DOHH2 (cell line): ENCODE results near the gene IQGAP3.

Experiments used
- H3F3A ChIP-seq: fragments of 200-600 bp; sonication (generic), shearing (Covaris generic); 2 replicates; pipeline ENCODE4 v1.6.0; 2016; ENCODE audit warnings: antibody characterized with exemption, mild to moderate bottlenecking; ENCODE audit not compliant: control insufficient read depth, insufficient read depth
- H3K27ac ChIP-seq: fragments of 200-600 bp; sonication (generic); 2 replicates; pipeline ENCODE4 v1.5.1; 2014; ENCODE audit warnings: low read depth, mild to moderate bottlenecking, low read length, moderate library complexity
- H3K27me3 ChIP-seq: fragments of 200-600 bp; sonication (generic); 2 replicates; pipeline ENCODE4 v1.6.1; 2014; ENCODE audit warnings: mild to moderate bottlenecking, low read length, mixed read lengths; ENCODE audit not compliant: control insufficient read depth
- H3K36me3 ChIP-seq: fragments of 200-600 bp; sonication (generic); 2 replicates; pipeline ENCODE4 v1.6.1; 2014; ENCODE audit warnings: mild to moderate bottlenecking, low read length, moderate library complexity, mixed read lengths; ENCODE audit not compliant: control insufficient read depth
- H3K4me1 ChIP-seq: fragments of 200-600 bp; sonication (generic); 2 replicates; pipeline ENCODE4 v1.6.1; 2014; ENCODE audit warnings: mild to moderate bottlenecking, low read length, mixed read lengths; ENCODE audit not compliant: control insufficient read depth
- H3K4me2 ChIP-seq: fragments of 200-600 bp; sonication (generic); 2 replicates; pipeline ENCODE4 v1.6.0; 2014; ENCODE audit warnings: mild to moderate bottlenecking, low read length, moderate library complexity
- H3K4me3 ChIP-seq: fragments of 200-600 bp; sonication (generic); 2 replicates; pipeline ENCODE4 v1.5.1; 2014; ENCODE audit warnings: mild to moderate bottlenecking, low read length, mixed read lengths
- H3K79me2 ChIP-seq: fragments of 200-600 bp; sonication (generic); 2 replicates; pipeline ENCODE4 v1.6.1; 2014; ENCODE audit warnings: mild to moderate bottlenecking, low read length, mixed read lengths; ENCODE audit not compliant: control insufficient read depth
- H3K9me2 ChIP-seq: fragments of 200-600 bp; sonication (generic); replicated peaks from 2 replicates; pipeline ENCODE4 v1.6.1; 2014; ENCODE audit warnings: mild to moderate bottlenecking, low read length, mixed read lengths; ENCODE audit not compliant: control insufficient read depth
- H3K9me3 ChIP-seq: fragments of 200-600 bp; sonication (generic); 2 replicates; pipeline ENCODE4 v1.6.1; 2014; ENCODE audit warnings: antibody characterized with exemption, low read length, mixed read lengths; ENCODE audit not compliant: control insufficient read depth, insufficient read depth
- H4K20me1 ChIP-seq: fragments of 200-600 bp; sonication (generic); 2 replicates; pipeline ENCODE4 v1.6.0; 2014; ENCODE audit warnings: low read depth, mild to moderate bottlenecking, antibody characterized with exemption, low read length, moderate library complexity; ENCODE audit not compliant: control insufficient read depth, insufficient read depth
- CTCF ChIP-seq: fragments of 200-600 bp; sonication (generic); IDR thresholded peaks from one replicate; pipeline ENCODE4 v1.5.1; 2014; ENCODE audit warnings: antibody characterized with exemption, mild to moderate bottlenecking, low read depth, low read length; ENCODE audit not compliant: poor library complexity, severe bottlenecking
- EZH2phosphoT487 ChIP-seq: fragments of 200-600 bp; sonication (generic); IDR thresholded peaks from 2 replicates; pipeline ENCODE4 v1.6.1; 2017; ENCODE audit warnings: borderline replicate concordance, mild to moderate bottlenecking, antibody characterized with exemption, low read length, moderate library complexity, mixed read lengths

The IQGAP3 gene

GRCh38 chr1:156601892-156602291, 29.5 kb upstream of the IQGAP3 start:
- H3K9me2 ChIP-seq: no peaks in the 10 kb centered on the region
- peaks cover 12% of the 10 kb centered on the region for H3F3A ChIP-seq
- peak overlapping the region; percentile 97 for H3K4me3 ChIP-seq
- peak overlapping the region; percentile 80 for H3K27ac ChIP-seq
- no peaks in the 10 kb centered on the region for H3K9me3 ChIP-seq
- peaks cover 37% of the 10 kb centered on the region for H3K4me1 ChIP-seq
- H3K27me3 ChIP-seq: no peaks in the 10 kb centered on the region
- peaks cover 39% of the 10 kb centered on the region for H3K36me3 ChIP-seq
- no peaks in the 10 kb centered on the region for H4K20me1 ChIP-seq
- H3K4me2 ChIP-seq: peak overlapping the region; percentile 86
- TF ChIP-seq CTCF: no peak
- TF ChIP-seq EZH2phosphoT487: no peak
- H3K79me2 ChIP-seq: peaks cover 49% of the 10 kb centered on the region

- TF ChIP-seq CTCF (no peak), EZH2phosphoT487 (no peak)
- peak within 1 kb of the TSS; percentile 97 for H3K4me3 ChIP-seq
- H3K4me1 ChIP-seq: peaks cover 34% of the 10 kb centered on the region
- peaks cover 49% of the 10 kb centered on the region for H3K79me2 ChIP-seq
- H3K27me3 ChIP-seq: no peaks in the 10 kb centered on the region
- H4K20me1 ChIP-seq: no peaks in the 10 kb centered on the region
- peak within 1 kb of the TSS; percentile 80 for H3K27ac ChIP-seq
- H3K9me2 ChIP-seq: no peaks in the 10 kb centered on the region
- H3F3A ChIP-seq: peaks cover 12% of the 10 kb centered on the region
- peaks cover 45% of the 10 kb centered on the region for H3K36me3 ChIP-seq
- H3K4me2 ChIP-seq: peak within 1 kb of the TSS; percentile 86
- H3K9me3 ChIP-seq: no peaks in the 10 kb centered on the region
These were observed 28.9 kb upstream of the IQGAP3 start, which contains the start of gene GPATCH4 for GRCh38 chr1:156601122-156601830. TSS of gene GPATCH4 (minus strand) at chr1:156601479.

- Histone ChIP-seq H4K20me1 (no peaks in the 10 kb centered on the region), H3K9me2 (no peaks in the 10 kb centered on the region), H3K9me3 (no peaks in the 10 kb centered on the region), H3K27ac (peak overlapping the region; percentile 80), H3K4me3 (peak overlapping the region; percentile 97), H3F3A (peaks cover 12% of the 10 kb centered on the region), H3K36me3 (peaks cover 50% of the 10 kb centered on the region), H3K79me2 (peaks cover 49% of the 10 kb centered on the region), H3K4me2 (peak overlapping the region; percentile 86), H3K4me1 (peaks cover 34% of the 10 kb centered on the region), H3K27me3 (no peaks in the 10 kb centered on the region)
- TF ChIP-seq CTCF: no peak
- TF ChIP-seq EZH2phosphoT487: no peak
These were observed 28.4 kb upstream of the IQGAP3 start for GRCh38 chr1:156600733-156601121.
